Fibroblast of the aortic adventitia (primary cell): Measurements from ENCODE around the gene ATG2A. TPM values are rescaled to one million over a fixed set of nuclear protein-coding genes. Genes with fewer than 3 reads are reported as not detected.
"Not testable (repeated sequence)": the region's sequence is repeated elsewhere in the genome, so short reads cannot be mapped to it uniquely, and the experiment has no call there.

ENCODE experiments used
- DNase-seq: peaks from one replicate; pipeline ENCODE4 v3.0.0-alpha.2; 2010; ENCODE audit warnings: low read depth
- H3K4me3 ChIP-seq: 2 replicates; pipeline ENCODE4 v1.5.1; 2011; ENCODE audit warnings: low read depth, mild to moderate bottlenecking, control low read depth, low read length, moderate library complexity
- CTCF ChIP-seq: IDR thresholded peaks from 2 replicates; pipeline ENCODE4 v1.5.1; 2011; ENCODE audit warnings: mild to moderate bottlenecking, low read length, control low read depth, inconsistent platforms; ENCODE audit not compliant: insufficient read depth
- total RNA-seq: library from RNA; depleted of rRNA; stranded (reverse); fragments of >200 nt; gene quantifications from 2 replicates; pipeline ENCODE4 v1.2.3, GENCODE V29; 2012; ENCODE audit warnings: low replicate concordance

ATG2A gene
- total RNA-seq, 1 donor = 18.8 TPM

GRCh38 chr11:64851831-64852351 is 65.1 kb downstream of the ATG2A start:
- DNase-seq = no peak
- TF ChIP-seq CTCF = no peak
- H3K4me3 ChIP-seq = no peak overlapping the region

- no peak overlapping the region for H3K4me3 ChIP-seq
- DNase-seq = no peak
- TF ChIP-seq CTCF = no peak
Observed at GRCh38 chr11:64850979-64851567, 65.9 kb downstream of the ATG2A start.

DNA sequence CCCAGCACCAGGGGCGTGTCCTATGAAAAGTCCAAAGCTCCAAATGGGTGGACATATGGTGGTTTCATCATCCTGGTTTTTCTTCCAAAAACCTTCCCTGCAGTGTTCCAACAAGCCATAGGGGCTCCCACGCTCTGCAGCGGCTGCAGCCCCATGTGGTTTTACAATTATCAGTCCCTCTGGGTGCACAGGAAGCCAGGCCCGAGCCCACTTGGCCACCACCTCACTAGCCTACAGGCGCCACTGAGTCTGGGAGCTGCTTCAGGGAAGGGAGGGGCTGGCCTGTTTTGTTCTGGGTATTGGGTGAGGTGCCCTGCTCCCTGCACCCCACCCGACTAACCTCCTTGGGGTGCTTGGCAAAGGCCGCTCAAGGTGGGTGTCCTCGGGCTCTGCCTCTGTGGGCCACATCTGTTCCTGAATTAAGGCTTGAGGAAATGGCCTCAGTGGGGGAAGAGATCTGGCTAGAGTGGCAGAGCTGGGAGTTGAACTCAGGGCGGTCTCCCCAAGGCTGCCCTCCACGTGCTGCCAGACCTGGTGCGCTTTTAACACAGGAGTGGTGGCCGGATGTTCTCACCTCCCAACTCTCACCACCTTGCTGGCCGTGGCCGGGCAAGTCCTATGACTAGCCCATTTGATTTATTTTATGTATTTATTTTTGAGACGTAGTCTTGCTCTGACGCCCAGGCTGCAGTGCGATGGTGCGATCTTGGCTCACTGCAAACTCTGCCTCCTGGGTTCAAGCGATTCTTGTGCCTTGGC is 67.2 kb downstream of the ATG2A start:
- DNase-seq = peak; percentile 72

DNA sequence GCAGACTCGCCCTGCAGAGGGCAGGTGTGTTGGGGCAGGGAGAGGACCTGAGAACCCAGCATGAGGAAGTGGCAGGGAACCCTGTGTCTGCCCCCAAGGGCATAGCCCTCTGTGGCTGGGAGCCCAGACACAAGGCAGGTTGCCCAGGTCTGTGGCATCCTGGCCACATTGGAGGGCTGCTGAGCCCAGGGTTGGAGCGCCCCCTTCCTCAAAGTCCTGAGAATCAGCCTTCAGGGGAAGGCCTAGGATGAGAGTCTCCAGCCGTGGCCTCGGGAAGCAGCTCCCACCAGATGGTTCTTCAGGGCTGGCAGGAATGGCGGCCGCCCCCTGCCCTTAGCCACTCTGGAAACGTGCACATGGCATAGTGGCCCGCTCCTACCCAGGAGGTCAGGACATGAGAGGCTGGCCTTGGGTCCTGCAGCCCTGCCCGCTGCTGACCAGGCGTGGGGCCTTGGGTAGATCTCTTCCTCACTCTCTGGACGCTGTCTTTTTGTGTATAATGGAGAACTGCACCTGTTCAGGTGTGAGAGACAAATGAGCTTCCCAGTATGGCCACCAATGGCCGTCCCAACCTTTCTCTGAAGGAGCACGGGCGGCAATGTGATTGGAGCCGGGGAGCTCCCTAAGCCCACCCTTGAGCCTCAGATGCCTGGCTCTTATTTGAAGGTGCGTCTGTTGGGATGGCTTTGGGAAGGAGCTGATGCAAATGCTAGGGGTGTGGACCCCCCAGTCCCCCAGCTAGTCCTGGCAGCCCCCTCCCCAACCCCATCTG is 68.0 kb downstream of the ATG2A start:
- no peak for TF ChIP-seq CTCF
- no peak for DNase-seq
- no peak overlapping the region for H3K4me3 ChIP-seq

More for the DNA sequence above, 67.2 kb downstream of the ATG2A start:
- TF ChIP-seq CTCF = peak; percentile 59
- no peak overlapping the region for H3K4me3 ChIP-seq

DNA sequence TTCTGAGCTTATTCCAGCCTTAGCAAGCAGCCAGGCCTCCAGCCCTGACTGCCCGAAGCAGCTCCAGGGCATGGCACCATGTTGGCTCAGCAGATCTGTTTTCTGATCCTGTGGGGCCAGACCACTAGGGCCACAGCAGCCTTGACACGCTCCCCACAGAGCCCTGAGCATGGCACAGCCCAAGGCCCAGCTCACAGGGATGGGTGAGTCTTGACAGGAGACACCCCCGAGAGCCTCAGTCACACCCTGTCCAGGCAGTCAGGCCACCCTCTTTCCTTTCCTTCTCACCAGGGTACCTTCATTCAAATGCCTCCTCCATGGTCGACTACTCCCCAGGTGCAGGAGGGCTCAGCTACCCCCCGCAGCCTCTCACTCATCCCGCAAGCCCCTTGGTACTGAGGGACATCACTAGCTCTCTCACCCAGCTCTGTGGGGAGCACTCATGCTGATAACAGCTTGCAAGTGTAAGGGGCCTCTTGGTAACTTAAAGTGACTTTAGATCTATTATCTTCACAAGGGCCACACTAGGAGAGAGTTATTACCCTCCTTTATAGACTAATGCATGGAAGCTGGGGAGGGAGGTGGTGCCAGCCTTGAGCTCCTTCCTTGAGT is 68.7 kb downstream of the ATG2A start:
- no peak for TF ChIP-seq CTCF
- DNase-seq = no peak
- H3K4me3 ChIP-seq = no peak overlapping the region

GRCh38 chr11:64846998-64847666 is 69.9 kb downstream of the ATG2A start:
- peak; percentile 92 for TF ChIP-seq CTCF
- peak; percentile 86 for DNase-seq

GRCh38 chr11:64845776-64846129 is 71.3 kb downstream of the ATG2A start:
- not testable (repeated sequence) for H3K4me3 ChIP-seq, DNase-seq

More at GRCh38 chr11:64846998-64847666, 69.9 kb downstream of the ATG2A start:
- no peak overlapping the region for H3K4me3 ChIP-seq
